ENCODE results near the gene XKR8.

DNA sequence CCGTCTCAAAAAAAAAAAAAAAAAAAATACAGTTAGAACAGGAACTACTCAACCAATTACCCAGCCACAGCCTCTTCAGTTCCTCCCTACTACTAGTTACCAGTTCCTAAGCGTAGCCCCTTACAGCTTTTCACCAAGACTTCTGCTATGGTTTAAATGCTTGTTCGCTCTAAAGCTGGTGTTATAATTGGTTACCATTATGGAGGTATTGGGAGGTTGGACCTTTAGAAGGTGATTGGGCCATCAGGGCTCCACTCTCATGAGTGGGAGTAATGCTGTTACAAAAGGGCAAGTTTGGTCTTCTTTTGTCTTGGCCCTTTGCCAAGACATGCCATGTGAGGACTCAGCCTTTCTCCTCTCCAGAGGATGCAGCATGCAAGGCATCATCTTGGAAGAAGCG, 28.0 kb upstream of the XKR8 start:
- TF ChIP-seq, protein P1, sequence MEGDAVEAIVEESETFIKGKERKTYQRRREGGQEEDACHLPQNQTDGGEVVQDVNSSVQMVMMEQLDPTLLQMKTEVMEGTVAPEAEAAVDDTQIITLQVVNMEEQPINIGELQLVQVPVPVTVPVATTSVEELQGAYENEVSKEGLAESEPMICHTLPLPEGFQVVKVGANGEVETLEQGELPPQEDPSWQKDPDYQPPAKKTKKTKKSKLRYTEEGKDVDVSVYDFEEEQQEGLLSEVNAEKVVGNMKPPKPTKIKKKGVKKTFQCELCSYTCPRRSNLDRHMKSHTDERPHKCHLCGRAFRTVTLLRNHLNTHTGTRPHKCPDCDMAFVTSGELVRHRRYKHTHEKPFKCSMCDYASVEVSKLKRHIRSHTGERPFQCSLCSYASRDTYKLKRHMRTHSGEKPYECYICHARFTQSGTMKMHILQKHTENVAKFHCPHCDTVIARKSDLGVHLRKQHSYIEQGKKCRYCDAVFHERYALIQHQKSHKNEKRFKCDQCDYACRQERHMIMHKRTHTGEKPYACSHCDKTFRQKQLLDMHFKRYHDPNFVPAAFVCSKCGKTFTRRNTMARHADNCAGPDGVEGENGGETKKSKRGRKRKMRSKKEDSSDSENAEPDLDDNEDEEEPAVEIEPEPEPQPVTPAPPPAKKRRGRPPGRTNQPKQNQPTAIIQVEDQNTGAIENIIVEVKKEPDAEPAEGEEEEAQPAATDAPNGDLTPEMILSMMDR (IDR thresholded peaks at IDR 0.05) = no peak
- TF ChIP-seq POLR2AphosphoS5 (IDR thresholded peaks at IDR 0.05) = no peak
